ENCODE data around the gene CYP2W1. TPM values are rescaled to one million over a fixed set of nuclear protein-coding genes. Genes with fewer than 3 reads are reported as not detected.

CYP2W1 gene
- total and polyA plus RNA-seq, 10 of the 15 experiments (the other 5 are each of a cell fraction or from before 2014, with no cell fraction given), result not detected

DNA sequence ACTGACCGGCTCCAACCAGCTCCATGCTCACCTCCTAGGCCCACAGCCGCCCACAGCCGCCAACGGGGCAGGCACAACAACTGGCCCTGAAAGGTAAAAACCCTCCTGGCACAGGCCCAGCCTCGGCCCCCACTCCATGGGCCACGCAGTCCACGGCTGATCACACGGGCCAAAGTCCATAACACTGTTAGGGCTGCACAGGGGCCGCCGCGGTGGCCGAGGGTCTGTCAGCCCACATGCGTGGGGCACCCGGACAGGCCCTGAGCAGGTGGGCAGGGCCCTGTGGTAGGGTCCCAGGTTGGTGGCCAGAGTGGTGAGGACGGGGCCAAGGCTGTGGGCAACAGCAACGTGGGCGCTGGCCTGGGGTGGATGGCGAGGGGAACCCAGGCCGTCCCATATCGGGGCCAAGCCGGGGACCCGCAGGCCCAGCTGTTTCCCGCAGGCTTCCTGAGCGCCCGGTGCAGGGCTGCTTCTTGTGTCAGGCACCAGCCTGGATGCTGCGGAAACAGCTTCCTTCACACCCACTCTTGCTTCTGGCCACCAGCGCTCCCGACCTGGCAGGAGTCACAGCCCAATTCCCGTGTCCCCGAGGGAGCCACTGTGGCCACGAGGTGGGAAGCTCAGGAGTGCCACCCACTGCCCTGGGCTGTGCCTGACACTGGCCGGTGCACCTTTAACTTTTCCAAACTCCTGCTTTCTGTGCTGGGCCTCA lies 29.2 kb downstream of the CYP2W1 start:
- in situ Hi-C loops (cut with MboI) (no loop called here), intact Hi-C loops (cut with micrococcal nuclease; ENCODE audit: unreplicated experiment) (no loop called here)
- H3K9ac ChIP-seq (ENCODE audit: control insufficient read depth, insufficient read depth, low read length), result no peak overlapping the region
- H2AFZ ChIP-seq (ENCODE audit: control insufficient read depth, low read depth, low read length), result no peak overlapping the region
- FAIRE-seq (no peak), DNase-seq (ENCODE audit: low read depth, low spot score) (no peak), ATAC-seq (no peak)
- no peaks in the 10 kb centered on the region for H4K20me1 ChIP-seq (ENCODE audit: control insufficient read depth, insufficient read depth)
- peaks cover 4 to 17% of the 10 kb centered on the region in 2 experiments; a peak in 3 of 4 replicates for H3K36me3 ChIP-seq (ENCODE audit: control insufficient read depth in 2 of 2, insufficient read depth in 2 of 2, low read length in 1 of 2)
- POLR2A ChIA-PET, result no interaction called here
- 68% methylated on average over 32 of the region's 32 CpGs for WGBS (ENCODE audit: insufficient coverage, insufficient replicate concordance, low lambda C conversion rate, missing lambda C conversion rate)
- RAD21 ChIA-PET (ENCODE audit: unreplicated experiment), result interaction anchor here (1.1 kb wide), 1 partner anchor 53 kb away, joined by 3 read pairs; no protein-coding TSS in a partner anchor
- H3K4me2 ChIP-seq (ENCODE audit: control insufficient read depth, insufficient read depth), result no peak overlapping the region
- no TSS peak for BruUV-seq (replicated peaks)
- SMC1A ChIA-PET (ENCODE audit: uncharacterized antibody, unreplicated experiment), result interaction anchor here (1.3 kb wide), 1 partner anchor 74 kb away, joined by 3 read pairs; no protein-coding TSS in a partner anchor
- no peaks in the 10 kb centered on the region for H3K9me3 ChIP-seq (replicated peaks; ENCODE audit: control insufficient read depth, insufficient read depth, low read length)
- H3K4me3 ChIP-seq, result no peak overlapping the region
- H3K79me2 ChIP-seq (ENCODE audit: control insufficient read depth, insufficient read depth, low read length), result peaks cover 2% of the 10 kb centered on the region; the same call in 1 of the 2 replicates
- H3K27ac ChIP-seq (ENCODE audit: control insufficient read depth, insufficient read depth), result no peak overlapping the region
- CTCF ChIA-PET, result interaction anchor here (1.0 kb wide), 1 partner anchor 54 kb away, joined by 4 read pairs; no protein-coding TSS in a partner anchor
- no peaks in the 10 kb centered on the region for H3K4me1 ChIP-seq (ENCODE audit: control insufficient read depth, insufficient read depth, low read length)
- H3K27me3 ChIP-seq (replicated peaks in 1 of 2; ENCODE audit: control insufficient read depth in 2 of 2, insufficient read depth in 2 of 2, low read length in 1 of 2), result no peaks in the 10 kb centered on the region
- TF ChIP-seq SPI1 (IDR thresholded peaks at IDR 0.05; ENCODE audit: borderline replicate concordance, insufficient read depth, low read depth, low read length) (no peak), PML (IDR thresholded peaks at IDR 0.05; ENCODE audit: low read length) (no peak), PAX5 (IDR thresholded peaks at IDR 0.05; ENCODE audit: borderline replicate concordance, low read depth, low read length) (no peak), SREBF2 (IDR thresholded peaks at IDR 0.05; ENCODE audit: low read length) (no peak), BHLHE40 (IDR thresholded peaks at IDR 0.05; ENCODE audit: borderline replicate concordance in 1 of 2, low read depth in 2 of 2, low read length in 1 of 2) (no peak), EP300 (IDR thresholded peaks at IDR 0.05; ENCODE audit: borderline replicate concordance in 1 of 2, control insufficient read depth in 1 of 2, low read depth in 2 of 2, low read length in 2 of 2) (no peak), HDAC2 (IDR thresholded peaks at IDR 0.05) (no peak), ESRRA (IDR thresholded peaks at IDR 0.05; ENCODE audit: low read length) (no peak)
